IPS-15b (cell line): ENCODE results near the gene HAGH.
"Not testable (repeated sequence)": the region's sequence is repeated elsewhere in the genome, so short reads cannot be mapped to it uniquely, and the experiment has no call there.

Experiments
- H3K27me3 ChIP-seq: one replicate; pipeline ENCODE4 v1.6.1; 2013; ENCODE audit warnings: low read length; ENCODE audit not compliant: control insufficient read depth, insufficient read depth
- H3K36me3 ChIP-seq: one replicate; pipeline ENCODE4 v1.6.1; 2013; ENCODE audit warnings: low read length; ENCODE audit not compliant: control insufficient read depth, insufficient read depth
- H3K4me1 ChIP-seq: one replicate; pipeline ENCODE4 v1.6.1; 2013; ENCODE audit warnings: mild to moderate bottlenecking, low read length; ENCODE audit not compliant: control insufficient read depth, insufficient read depth
- H3K4me3 ChIP-seq: one replicate; pipeline ENCODE4 v1.5.1; 2013; ENCODE audit warnings: low read depth, low read length
- H3K9ac ChIP-seq: one replicate; pipeline ENCODE4 v1.6.1; 2013; ENCODE audit warnings: low read depth, mild to moderate bottlenecking, low read length
- H3K9me3 ChIP-seq: one replicate; pipeline ENCODE4 v1.6.1; 2013; ENCODE audit warnings: mild to moderate bottlenecking, low read length; ENCODE audit not compliant: control insufficient read depth, insufficient read depth

Gene HAGH

GRCh38 chr16:1826691-1827573 is at the start of gene HAGH, which contains the start of gene FAHD1:
HAGH (minus strand) TSS chr16:1826825; CDS start chr16:1826787, 38 bp downstream.
FAHD1 (plus strand) TSS chr16:1827206; CDS start chr16:1827239, 33 bp downstream.
- H3K36me3 ChIP-seq: no peaks in the 10 kb centered on the region
- peak within 1 kb of the TSS; percentile 85 for H3K9ac ChIP-seq
- H3K4me3 ChIP-seq: peak within 1 kb of the TSS; percentile 99
- peaks cover 6% of the 10 kb centered on the region for H3K4me1 ChIP-seq
- peaks cover 5% of the 10 kb centered on the region for H3K27me3 ChIP-seq
- H3K9me3 ChIP-seq: no peaks in the 10 kb centered on the region

- H3K4me1 ChIP-seq, H3K9me3 ChIP-seq, H3K36me3 ChIP-seq, H3K4me3 ChIP-seq, H3K9ac ChIP-seq: not testable (repeated sequence)
- peaks cover 16% of the 10 kb centered on the region for H3K27me3 ChIP-seq
Measured at GRCh38 chr16:1876066-1876465, 49.4 kb upstream of the HAGH start.

- H3K4me1 ChIP-seq: no peaks in the 10 kb centered on the region
- no peak overlapping the region for H3K4me3 ChIP-seq
- H3K27me3 ChIP-seq: peaks cover 19% of the 10 kb centered on the region
Measured at GRCh38 chr16:1874854-1875253, 48.2 kb upstream of the HAGH start.

GRCh38 chr16:1871974-1872635 is 45.5 kb upstream of the HAGH start, which contains the start of gene MEIOB:
MEIOB (minus strand) TSS chr16:1872164; CDS start chr16:1868175, 3,989 bp downstream.
- Histone ChIP-seq H3K9ac (no peak within 1 kb of the TSS), H3K4me1 (no peaks in the 10 kb centered on the region), H3K27me3 (peaks cover 19% of the 10 kb centered on the region), H3K9me3 (no peaks in the 10 kb centered on the region), H3K36me3 (no peaks in the 10 kb centered on the region), H3K4me3 (peak within 1 kb of the TSS; percentile 39)

More at GRCh38 chr16:1874854-1875253, 48.2 kb upstream of the HAGH start:
- Histone ChIP-seq H3K36me3 (no peaks in the 10 kb centered on the region), H3K9ac (no peak overlapping the region), H3K9me3 (no peaks in the 10 kb centered on the region)

- Histone ChIP-seq H3K4me1 (no peaks in the 10 kb centered on the region), H3K4me3 (no peak overlapping the region), H3K36me3 (no peaks in the 10 kb centered on the region), H3K27me3 (peaks cover 19% of the 10 kb centered on the region), H3K9me3 (no peaks in the 10 kb centered on the region), H3K9ac (no peak overlapping the region)
Measured at GRCh38 chr16:1870365-1871082, 43.9 kb upstream of the HAGH start.

- H3K4me3 ChIP-seq: no peak overlapping the region
- no peaks in the 10 kb centered on the region for H3K4me1 ChIP-seq
- no peaks in the 10 kb centered on the region for H3K36me3 ChIP-seq
- no peak overlapping the region for H3K9ac ChIP-seq
- peaks cover 3% of the 10 kb centered on the region for H3K27me3 ChIP-seq
- no peaks in the 10 kb centered on the region for H3K9me3 ChIP-seq
Measured at GRCh38 chr16:1865902-1866690, 39.5 kb upstream of the HAGH start.

- H3K36me3 ChIP-seq: no peaks in the 10 kb centered on the region
- no peaks in the 10 kb centered on the region for H3K9me3 ChIP-seq
- H3K4me3 ChIP-seq: no peak overlapping the region
- no peak overlapping the region for H3K9ac ChIP-seq
- H3K4me1 ChIP-seq: no peaks in the 10 kb centered on the region
- H3K27me3 ChIP-seq: peaks cover 16% of the 10 kb centered on the region
Measured at GRCh38 chr16:1863681-1864460, 37.2 kb upstream of the HAGH start.

- Histone ChIP-seq H3K9me3 (no peaks in the 10 kb centered on the region), H3K36me3 (no peaks in the 10 kb centered on the region), H3K9ac (no peak overlapping the region), H3K4me3 (no peak overlapping the region), H3K27me3 (peaks cover 29% of the 10 kb centered on the region), H3K4me1 (no peaks in the 10 kb centered on the region)
Measured at GRCh38 chr16:1862394-1862793, 35.8 kb upstream of the HAGH start.

- Histone ChIP-seq H3K27me3 (peaks cover 36% of the 10 kb centered on the region), H3K36me3 (no peaks in the 10 kb centered on the region), H3K9ac (no peak overlapping the region), H3K4me1 (no peaks in the 10 kb centered on the region), H3K4me3 (no peak overlapping the region), H3K9me3 (no peaks in the 10 kb centered on the region)
Measured at GRCh38 chr16:1861730-1862129, 35.1 kb upstream of the HAGH start.

- Histone ChIP-seq H3K36me3 (no peaks in the 10 kb centered on the region), H3K4me1 (no peaks in the 10 kb centered on the region), H3K4me3 (no peak overlapping the region)
Measured at GRCh38 chr16:1859650-1860049, 33.0 kb upstream of the HAGH start.

More at GRCh38 chr16:1859650-1860049, 33.0 kb upstream of the HAGH start:
- peaks cover 36% of the 10 kb centered on the region for H3K27me3 ChIP-seq
- H3K9me3 ChIP-seq: no peaks in the 10 kb centered on the region
- no peak overlapping the region for H3K9ac ChIP-seq
